OCI-LY1 (cell line): ENCODE data around the gene POLD2.

Experiments
- CTCF ChIP-seq: fragments of 200-600 bp; sonication (generic), shearing (Covaris generic); IDR thresholded peaks from 2 replicates; pipeline ENCODE4 v1.5.1; 2017; ENCODE audit warnings: mild to moderate bottlenecking, antibody characterized with exemption, low read length, moderate library complexity, mixed read lengths
- EZH2 ChIP-seq: fragments of 200-600 bp; sonication (generic), shearing (Covaris generic); IDR thresholded peaks from 2 replicates; pipeline ENCODE4 v1.8.0; 2017; ENCODE audit warnings: borderline replicate concordance, mixed run types, mild to moderate bottlenecking, antibody characterized with exemption, low read length, moderate library complexity, mixed read lengths

GRCh38 chr7:44110719-44111635, 12.4 kb downstream of the POLD2 start:
- TF ChIP-seq CTCF (no peak), EZH2 (no peak)
